Measurements from ENCODE around the gene HYI.
A peak's percentile ranks its signal among the peaks of the same experiment; 100 is the strongest.
"Not testable (repeated sequence)": the region's sequence is repeated elsewhere in the genome, so short reads cannot be mapped to it uniquely, and the experiment has no call there.

The HYI gene

DNA sequence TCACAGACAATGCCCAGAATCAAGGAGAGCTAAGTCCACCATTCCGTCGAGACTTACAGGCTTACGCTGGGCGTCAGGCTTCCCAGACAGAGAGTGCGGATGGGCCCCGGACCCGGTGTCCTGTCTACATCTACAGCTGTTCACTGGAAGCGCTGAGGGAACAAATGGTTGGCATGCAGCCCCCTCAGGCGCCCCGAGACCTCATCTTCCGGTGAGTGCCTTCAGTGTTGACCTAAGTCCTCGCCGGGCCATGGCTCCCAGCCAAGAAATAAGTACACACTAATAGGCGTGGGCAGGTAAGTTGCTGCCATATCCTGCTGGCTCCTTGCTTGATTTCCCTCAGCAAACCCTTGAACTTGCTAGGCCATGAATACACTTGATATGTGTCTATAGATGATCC is 26.2 kb downstream of the HYI start:
- DNase-seq (ENCODE audit: low spot score) = no peak

DNA sequence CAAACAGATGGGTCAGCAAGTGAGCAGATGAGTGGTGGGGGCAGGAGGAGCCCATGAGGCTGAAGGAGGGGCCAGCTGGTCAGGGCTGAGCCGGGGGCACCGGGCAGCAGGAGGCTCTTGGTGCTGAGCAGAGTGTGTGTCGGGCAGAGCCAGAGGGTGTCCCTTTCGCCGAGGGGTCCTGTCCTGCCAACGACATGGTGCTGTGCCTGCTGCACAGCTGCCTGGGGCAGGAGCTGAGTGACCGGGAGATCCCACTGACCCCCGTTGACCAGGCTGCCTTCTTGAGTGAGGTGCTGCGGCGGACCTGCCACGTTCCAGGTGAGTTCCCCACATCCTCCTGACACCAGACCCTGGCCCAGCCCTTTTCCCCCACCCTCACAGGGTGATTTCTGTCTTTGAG is 27.5 kb downstream of the HYI start:
- DNase-seq (ENCODE audit: low spot score) = no peak

DNA sequence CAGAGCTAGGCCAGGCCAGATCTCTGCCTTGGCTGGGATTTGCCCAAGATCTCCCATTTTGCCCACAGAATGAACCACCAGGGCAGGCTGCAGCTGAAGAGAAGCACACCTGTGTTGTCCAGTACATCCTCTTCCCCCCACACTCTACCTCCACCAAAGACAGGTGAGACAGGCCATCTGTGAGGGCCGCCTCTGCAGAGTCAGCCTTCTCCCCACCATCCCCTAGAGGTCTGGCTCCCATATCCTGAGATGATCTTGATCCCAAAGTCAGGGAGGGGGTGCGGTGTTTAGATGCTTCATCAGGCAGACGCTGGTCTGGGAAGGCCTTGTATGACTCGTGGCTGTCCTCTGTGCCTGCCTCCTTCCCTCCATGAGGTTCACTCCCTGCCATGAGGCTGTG is 28.7 kb downstream of the HYI start:
- DNase-seq (ENCODE audit: low spot score) = no peak

DNA sequence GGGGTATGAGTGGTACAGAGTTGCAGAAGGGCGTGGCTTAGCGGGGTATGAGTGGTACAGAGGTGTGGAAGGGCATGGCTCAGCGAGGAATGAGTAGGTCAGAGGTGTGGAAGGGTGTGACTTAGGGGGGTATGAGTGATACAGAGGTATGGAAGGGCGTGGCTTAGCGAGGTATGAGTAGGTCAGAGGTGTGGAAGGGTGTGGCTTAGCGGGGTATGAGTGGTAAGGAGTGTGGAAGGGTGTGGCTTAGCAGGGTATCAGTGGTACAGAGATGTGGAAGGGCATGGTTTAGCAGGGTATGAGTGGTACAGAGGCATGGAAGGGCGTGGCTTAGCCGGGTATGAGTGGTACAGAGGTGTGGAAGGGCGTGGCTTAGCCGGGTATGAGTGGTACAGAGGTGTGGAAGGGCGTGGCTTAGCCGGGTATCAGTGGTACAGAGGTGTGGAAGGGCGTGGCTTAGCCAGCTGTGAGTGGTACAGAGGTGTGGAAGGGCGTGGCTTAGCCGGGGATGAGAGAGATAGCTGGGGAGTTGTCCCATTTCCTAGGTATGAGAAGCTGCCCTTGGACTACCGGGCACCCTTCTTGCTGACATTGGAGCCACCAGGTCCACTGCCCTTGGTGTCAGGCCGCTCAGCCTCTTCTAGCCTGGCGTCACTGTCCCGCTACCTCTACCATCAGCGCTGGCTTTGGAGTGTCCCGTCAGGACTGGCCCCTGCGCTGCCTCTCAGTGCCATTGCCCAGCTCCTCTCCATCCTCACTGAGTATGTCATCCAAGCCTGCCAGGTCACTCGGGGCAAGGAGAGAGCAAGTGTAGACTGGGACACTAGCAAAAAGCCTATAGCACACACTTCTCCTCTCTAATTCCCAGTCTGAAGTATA is 29.8 kb downstream of the HYI start:
- no peak for DNase-seq (ENCODE audit: low spot score)

DNA sequence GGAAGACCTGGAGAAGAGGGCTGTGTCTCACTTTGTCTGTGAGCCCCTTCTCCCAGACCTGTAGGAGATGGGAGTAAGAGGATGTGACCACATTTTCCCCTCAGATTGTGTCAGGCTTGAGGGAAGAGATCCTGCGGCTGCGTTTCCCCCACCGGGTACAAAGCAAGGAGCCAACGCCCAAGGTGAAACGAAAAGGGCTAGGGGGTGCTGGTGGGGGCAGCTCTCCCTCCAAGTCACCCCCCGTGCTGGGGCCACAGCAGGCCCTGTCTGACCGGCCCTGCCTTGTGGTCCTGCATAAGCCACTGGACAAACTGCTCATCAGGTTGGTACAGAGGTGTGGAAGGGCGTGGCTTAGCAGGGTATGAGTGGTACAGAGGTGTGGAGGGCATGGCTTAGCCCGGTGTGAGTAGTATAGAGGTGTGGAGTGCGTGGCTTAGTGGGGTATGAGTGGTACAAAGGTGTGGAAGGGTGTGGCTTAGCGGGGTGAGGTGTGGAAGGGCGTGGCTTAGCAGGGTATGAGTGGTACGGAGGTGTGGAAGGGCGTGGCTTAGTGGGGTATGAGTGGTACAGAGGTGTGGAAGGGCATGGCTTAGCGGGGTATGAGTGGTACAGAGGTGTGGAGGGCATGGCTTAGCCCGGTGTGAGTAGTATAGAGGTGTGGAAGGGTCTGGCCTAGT is 30.6 kb downstream of the HYI start:
- no peak for DNase-seq (ENCODE audit: low spot score)

DNA sequence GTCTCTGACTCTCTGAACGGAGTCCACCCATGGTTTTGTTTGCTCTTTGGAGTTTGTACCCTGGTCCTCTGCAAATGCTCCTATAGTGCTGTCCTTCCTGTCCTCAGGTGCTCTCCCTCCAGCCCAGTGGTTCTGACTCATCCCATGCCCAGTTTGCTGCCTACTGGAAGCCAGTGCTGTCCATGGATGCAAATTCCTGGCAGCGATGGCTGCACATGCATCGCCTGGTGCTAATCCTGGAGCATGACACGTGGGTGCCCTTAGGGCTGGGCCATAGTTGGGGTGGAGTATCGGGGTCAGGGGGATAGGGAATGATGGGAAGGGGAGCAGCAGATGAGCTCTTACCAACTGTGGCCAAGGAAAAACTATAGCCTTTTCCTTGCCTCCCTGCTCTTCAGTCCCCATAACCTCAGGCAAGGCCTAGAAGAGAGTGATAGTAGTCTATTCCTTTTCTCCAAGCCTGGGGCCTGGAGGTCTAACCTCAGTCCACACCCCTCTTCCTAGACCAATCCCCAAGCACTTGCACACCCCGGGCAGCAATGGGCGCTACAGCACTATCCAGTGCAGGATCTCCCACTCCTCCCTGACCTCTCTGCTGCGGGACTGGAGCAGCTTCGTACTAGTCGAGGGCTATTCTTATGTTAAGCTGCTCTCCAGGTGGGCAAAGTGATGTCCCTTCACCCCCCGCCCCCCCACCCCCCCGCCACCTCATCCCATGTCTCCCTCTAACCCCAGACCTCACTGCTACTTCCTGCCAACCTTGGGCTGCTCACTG is 31.6 kb downstream of the HYI start:
- DNase-seq (ENCODE audit: low spot score) = no peak

DNA sequence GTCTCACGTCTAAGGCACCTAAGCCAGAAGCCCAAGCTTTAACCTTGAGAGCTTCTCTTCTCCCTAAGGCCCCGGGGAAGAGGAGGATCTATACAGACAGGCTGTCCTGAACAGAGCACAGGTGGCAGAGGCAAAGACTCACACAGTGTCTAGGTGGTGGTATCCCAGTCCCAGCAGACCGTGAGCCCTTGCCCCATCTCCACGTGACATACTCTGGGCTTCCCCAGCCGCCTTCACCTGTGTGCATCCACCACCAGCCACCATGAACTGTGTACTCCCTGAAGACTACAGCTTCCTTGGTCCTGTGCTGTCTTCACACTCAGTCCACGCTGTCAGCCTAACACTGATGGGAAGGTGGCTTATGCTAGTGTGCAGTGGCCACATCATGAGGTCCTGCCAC is 32.3 kb downstream of the HYI start:
- no peak for DNase-seq (ENCODE audit: low spot score)

DNA sequence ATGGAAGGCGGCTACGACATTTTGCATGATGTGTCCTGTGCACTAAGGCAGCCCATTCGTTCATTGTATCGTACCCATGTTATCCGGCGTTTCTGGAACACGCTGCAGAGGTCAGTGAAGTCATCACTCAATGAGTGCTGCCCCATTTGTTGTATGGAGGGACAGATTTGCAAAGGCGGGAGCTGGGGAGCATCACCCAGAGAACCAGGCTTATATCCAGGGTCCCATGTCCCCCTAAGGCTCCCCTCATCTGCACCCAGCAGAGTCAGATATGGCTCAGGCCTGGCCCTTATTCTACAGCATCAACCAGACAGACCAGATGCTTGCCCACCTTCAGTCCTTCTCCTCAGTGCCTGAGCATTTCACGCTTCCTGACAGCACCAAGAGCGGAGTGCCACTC is 32.9 kb downstream of the HYI start:
- DNase-seq (ENCODE audit: low spot score) = no peak

DNA sequence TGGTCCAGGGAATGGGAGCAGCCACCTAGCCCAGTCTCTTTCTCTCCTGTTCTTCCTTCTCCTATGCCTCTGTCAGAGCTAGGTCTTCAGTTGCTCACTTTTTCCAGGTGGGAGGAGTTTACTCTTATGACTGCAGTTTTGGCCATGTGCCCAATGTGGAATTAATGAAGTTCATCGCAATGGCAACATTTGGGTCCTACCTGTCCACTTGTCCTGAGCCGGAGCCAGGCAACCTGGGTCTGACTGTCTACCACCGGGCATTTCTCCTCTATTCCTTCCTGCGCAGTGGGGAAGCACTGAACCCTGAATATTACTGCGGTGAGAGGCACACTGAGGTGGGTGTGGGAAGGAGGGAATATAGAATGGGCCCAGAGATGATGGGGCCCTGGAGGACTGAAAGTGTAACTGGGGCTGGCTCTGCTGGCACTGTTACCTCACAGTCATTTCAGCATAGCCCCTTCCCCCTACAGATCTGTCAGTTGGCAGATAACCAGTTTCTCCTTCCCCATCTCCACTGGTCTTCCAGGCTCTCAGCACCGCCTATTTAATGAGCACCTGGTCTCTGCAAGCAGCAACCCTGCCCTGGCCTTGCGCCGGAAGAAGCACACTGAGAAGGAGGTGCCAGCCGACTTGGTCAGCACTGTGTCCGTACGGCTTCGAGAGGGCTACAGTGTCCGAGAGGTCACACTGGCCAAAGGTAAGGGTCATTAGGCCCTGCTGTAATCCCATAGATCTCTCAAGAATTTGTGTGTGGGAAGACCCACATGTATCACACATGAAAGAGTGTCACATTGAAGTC is 33.9 kb downstream of the HYI start:
- no peak for DNase-seq (ENCODE audit: low spot score)

DNA sequence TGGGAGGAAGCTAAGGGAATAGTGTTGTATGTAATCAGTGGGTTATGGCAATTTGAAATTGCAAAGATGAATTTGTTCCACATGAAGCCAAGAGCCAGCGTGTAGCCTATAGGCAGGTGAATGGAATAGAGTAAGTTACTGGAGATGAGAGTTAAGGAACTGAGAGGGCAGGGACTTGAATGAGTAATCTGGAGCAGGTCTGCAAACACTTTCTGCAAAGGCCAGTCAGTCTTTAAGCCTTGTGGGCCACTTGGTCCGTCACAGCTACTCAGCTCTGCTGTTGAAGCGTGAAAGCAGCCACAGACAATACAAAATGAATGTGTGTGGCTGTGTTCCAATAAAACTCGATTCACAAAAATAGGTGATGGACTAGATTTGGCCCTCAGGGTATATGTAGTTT is 34.9 kb downstream of the HYI start:
- peak; percentile 3 for DNase-seq (ENCODE audit: low spot score)

DNA sequence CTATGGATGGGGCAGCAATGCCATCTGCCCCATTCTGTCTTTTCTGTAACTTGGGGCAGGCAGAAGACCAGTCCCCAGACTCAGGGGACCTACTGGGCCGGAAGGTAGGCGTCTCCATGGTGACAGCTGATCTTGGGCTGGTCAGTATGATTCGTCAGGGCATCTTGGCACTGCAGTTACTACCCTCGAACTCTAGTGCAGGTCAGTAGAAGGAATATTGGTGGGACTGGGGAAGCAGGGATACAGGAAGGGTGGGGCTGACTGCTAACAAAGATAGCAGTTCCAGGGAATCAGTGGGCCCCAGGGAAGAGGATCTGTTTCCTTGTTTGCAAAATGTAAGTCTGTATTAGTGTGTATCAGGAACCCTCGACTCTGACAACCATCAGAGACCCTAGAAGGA is 37.8 kb downstream of the HYI start:
- DNase-seq (ENCODE audit: low spot score) = no peak

DNA sequence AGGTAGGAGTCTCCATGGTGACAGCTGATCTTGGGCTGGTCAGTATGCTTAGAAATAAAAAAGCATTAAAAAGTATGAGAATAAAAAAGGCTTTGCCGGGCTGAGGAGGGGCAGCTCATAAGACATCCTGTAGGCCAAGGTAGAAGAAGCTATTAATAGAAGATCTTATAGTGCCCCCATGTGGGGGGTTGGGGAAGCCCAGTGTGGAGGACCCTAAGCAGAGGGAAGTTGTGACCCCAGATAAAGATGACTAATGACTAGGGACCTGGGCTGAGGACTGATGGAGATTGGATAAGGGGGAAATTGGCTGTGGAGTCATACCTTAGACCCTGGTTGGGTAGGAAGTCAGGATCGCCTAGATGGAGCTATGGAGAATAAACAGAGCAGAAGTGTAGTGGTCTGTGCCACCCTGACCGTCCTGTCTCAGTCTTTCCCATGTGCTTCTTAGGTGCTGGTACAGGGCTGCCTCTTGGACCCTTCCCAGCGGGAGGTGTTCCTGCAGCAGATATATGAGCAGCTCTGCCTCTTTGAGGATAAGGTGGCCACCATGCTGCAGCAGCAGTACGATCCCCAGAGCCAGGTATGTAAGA is 39.0 kb downstream of the HYI start:
- peak; percentile 72 for DNase-seq (ENCODE audit: low spot score)

DNA sequence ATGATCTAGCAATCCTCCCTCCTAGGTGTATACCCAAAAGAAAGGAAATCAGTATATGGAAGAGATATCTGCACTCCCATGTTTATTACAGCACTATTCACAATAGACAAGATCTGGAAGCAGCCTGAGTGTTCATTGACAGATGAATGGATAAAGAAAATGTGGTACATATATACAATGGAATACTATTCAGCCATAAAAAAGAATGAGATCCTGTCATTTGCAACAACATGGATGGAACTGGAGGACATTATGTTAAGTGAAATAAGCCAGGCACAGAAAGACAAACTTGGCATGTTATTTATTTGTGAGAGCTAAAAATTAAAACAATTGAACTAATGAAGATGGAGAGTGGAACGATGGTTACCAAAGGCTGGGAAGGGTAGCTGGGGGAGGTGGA is 40.3 kb downstream of the HYI start:
- DNase-seq (ENCODE audit: low spot score) = not testable (repeated sequence)

DNA sequence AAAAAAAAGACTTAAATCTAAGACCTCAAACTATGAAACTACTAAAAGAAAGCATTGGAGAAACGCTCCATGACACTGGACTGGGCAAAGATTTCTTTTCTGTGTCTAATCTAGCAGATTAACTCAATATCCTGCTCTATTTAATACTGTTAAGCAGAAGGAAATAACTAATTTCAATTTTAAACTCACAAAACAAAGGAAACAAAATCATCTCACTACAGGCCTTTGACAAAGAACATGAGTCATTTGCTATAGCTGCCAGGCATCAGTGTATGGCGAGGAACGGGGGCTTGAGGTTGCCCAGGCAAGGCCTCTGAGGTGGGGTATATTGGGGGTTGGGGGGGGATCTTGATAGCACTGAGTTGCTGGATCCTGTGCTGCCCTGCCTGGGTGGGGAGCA is 43.2 kb downstream of the HYI start:
- no peak for DNase-seq (ENCODE audit: low spot score)

DNA sequence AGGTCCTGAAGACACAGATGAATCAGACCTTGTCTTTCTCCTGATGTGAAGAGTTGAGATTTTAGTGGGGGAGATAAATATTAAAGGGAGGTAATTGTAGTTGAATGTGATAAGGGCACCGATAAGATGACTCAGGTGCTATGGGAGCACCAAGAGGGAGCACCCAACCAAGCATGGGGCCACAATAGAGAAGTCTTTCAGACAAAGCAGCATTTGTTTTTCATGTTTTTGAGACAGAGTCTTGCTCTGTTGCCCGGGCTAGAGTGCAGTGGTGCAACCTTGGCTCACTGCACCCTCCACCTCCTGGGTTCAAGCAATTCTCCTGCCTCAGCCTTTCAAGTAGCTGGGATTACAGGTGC is 47.9 kb downstream of the HYI start:
- no peak for DNase-seq (ENCODE audit: low spot score)

DNA sequence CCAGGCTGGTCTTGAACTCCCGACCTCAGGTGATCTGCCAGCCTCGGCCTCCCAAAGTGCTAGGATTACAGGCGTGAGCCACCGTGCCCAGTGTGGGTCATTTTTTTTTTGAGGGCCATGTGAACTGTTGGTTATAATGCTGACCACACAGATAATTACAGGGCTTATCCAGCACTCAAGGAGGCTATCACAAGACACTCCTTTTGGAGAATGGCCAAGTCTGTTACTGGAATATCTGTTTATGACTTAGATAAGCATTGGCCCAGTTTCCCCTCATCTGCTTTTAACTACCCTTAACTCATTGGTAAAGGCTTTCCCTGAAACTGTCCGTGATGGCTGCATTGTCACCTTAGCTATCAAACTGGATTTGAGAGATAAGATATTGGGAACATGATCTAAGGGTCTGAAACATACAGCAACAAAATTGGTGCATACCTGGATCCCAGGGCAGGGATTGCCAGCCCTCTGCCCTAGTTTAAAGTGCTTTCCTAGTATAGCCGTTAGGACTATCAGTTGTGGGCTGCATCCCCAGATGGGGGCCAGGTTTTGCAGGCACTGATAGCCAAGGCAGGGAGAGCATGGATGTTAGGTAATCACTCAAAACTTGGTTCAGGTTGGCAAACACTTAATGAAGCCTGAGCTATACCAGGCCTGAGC is 48.4 kb downstream of the HYI start:
- DNase-seq (ENCODE audit: low spot score) = no peak

DNA sequence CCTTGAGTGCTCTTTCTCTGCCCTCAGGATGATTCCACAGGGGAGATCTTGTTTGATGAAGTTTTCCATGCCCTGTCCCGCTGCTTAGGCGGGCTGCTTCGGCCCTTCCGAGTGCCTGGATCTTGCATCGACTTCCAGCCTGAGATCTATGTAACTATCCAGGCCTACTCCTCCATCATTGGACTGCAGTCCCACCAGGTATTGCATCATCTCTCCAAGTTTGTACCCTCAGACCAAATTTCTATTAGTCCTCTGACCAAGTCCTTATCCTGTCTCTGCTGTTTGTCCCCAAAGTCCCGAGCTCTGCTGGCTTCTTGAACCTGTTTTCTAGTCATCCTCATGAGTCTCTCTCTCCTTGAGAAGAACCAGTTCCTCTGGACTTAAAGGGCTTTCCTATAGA is 49.4 kb downstream of the HYI start:
- DNase-seq (ENCODE audit: low spot score) = no peak

DNA sequence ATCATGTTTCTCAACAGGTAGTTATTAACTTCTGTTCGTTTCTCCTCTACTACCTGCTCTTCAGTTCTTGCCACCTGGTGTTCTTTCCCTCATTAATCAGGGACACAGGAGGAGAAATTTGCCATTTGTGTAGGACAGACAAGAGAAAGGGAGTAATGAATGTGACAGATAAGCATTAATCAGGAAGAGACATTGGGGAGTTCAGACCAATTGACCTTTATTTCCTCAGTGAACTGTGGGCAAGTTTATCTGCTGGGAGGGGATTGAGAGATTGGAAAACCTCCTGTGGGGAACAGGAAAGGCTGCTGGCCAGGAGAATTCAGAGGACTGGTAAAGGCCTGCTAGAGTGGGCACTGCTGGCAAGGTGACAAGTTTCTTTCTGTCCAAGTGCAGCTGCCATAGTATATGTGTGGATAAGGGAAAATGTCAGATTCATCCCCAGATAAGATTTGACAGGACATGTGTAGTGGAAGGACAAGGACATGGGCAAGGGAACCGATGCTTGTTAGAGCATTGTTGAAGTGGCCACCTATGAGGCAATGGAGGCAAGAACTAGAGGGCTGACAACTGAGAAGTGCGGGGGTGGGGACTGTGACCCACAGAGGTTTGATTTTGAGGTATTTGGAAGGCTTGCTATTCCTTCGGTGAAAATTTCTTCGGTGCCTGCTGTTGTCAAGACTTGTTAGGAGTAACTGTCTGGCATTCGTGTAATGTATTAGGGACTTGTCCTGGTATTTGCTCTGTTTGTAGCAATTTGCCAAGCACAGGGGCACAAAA is 51.5 kb downstream of the HYI start:
- DNase-seq (ENCODE audit: low spot score) = no peak
